Ovary (tissue), 9 donors: Measurements from ENCODE around the gene RNF214. TPM values are rescaled to one million over a fixed set of nuclear protein-coding genes. Genes with fewer than 3 reads are reported as not detected.
"Not testable (repeated sequence)": the region's sequence is repeated elsewhere in the genome, so short reads cannot be mapped to it uniquely, and the experiment has no call there.

Source experiments
- DNase-seq, 5 donors: peaks; one replicate each; pipeline ENCODE4 v3.0.0-alpha.2; 2019 to 2020
- H3K27ac ChIP-seq, 2 donors: fragments of 200-600 bp; one replicate each; pipeline versions ENCODE4 v1.5.1 to v1.8.0; 2019 to 2022
- H3K27me3 ChIP-seq: fragments of 200-600 bp; one replicate; pipeline ENCODE4 v1.8.0; 2022
- H3K36me3 ChIP-seq: fragments of 200-600 bp; sonication (generic); one replicate; pipeline ENCODE4 v1.5.1; 2019
- H3K4me1 ChIP-seq: one replicate; pipeline ENCODE4 v1.8.1; 2013; ENCODE audit warnings: mild to moderate bottlenecking, moderate library complexity; ENCODE audit not compliant: insufficient read depth
- H3K4me3 ChIP-seq: fragments of 200-600 bp; sonication (generic); one replicate; pipeline ENCODE4 v1.5.1; 2017
- H3K9me3 ChIP-seq, 2 donors: fragments of 200-600 bp in 1 of 2; sonication (generic) in 1 of 2; one replicate each; pipeline versions ENCODE4 v1.5.1 to v1.8.1; 2013 to 2019; ENCODE audit warnings: mild to moderate bottlenecking in 1 of 2, moderate library complexity in 1 of 2
- CTCF ChIP-seq, 3 donors: fragments of 450-650 bp in 2 of 3; fragments of 200-600 bp in 1 of 3; IDR thresholded peaks; one replicate each; pipeline versions ENCODE4 v1.5.1 to v1.8.0; 2016 to 2022; ENCODE audit warnings: antibody characterized with exemption in 3 of 3, mild to moderate bottlenecking in 1 of 3
- EP300 ChIP-seq: sonication (generic); formaldehyde crosslinking; IDR thresholded peaks from one replicate; pipeline ENCODE4 v1.6.1; 2017; ENCODE audit warnings: antibody characterized with exemption
- POLR2A ChIP-seq: fragments of 450-650 bp; IDR thresholded peaks from one replicate; pipeline ENCODE4 v1.6.1; 2017; ENCODE audit warnings: antibody characterized with exemption, mild to moderate bottlenecking, moderate library complexity
- WGBS, 3 donors: extraction: QIAGEN DNeasy Blood & Tissue Kit in 1 of 3; methylation state at CpG; one replicate each; pipeline versions ENCODE4 v1.1.5 to v1.1.7; 2013 to 2017; 5-methylcytosine and 5-hydroxymethylcytosine counted together
- intact Hi-C, 4 donors: fragments of 100-400 bp; cut with DNase I; formaldehyde crosslinking; loops; one replicate each; pipeline versions ENCODE4 v1.11.0 to v1.15.1; 2022 to 2023
- polyA plus RNA-seq, 2 donors: library from polyadenylated mRNA; stranded (reverse); fragments of 200-250 nt in 1 of 2; fragments of 350-450 nt in 1 of 2; fragmentation: Illumina TruSeq in 1 of 2; extraction: RNeasy Lipid Tissue Mini Kit (QIAGEN cat#74804) in 1 of 2; gene quantifications; one replicate each; pipeline ENCODE4 v1.2.3, GENCODE V29; 2013 to 2014
- total RNA-seq, 7 donors: library from RNA; depleted of rRNA in 2 of 7; stranded (reverse); fragments of >200 nt in 2 of 7; fragmentation: NEBNext Ultra II Directional in 3 of 7; extraction: Animal tissue kit (Norgen Biotek cat#: 25700) in 3 of 7; gene quantifications; one replicate each; pipeline versions ENCODE4 v1.1.0 to v1.2.4, GENCODE V29; 2016 to 2023
- donor health status: DM: no; HTN: no; CAD: no; lungs with moderate emphysema.
- donor health status: DM: no; HTN: no; CAD: no.
- donor health status: Bipolar disorder and iron deficiency.
- donor health status: DM: yes; HTN: yes; CAD: no.
- donor health status: DM: no; HTN: no; CAD: no.
- donor health status: DM: yes; HTN: yes; CAD: no.

The RNF214 gene
- total and polyA plus RNA-seq, 9 donors = 9.7 to 40.9 (median 27.3) TPM

DNA sequence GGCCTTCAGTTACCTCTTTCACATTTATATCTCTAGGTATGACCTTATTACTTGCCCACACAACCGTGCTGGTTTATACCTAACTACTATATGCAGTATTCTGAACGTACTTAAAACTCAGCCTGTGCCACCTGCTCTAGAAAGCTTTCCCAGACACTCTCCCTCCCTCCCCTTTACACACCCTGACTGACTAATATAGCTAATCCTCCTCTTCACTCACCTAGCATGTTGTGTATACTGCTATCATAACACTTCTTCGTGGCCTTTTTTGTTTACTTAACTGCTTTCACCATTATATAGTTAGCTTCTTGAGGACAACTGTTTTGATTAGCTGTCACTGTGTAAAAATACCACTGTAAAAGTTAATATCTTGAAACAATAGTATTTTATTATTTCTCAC is 23.5 kb downstream of the RNF214 start:
- Histone ChIP-seq H3K4me3 (no peak overlapping the region), H3K9me3 (no peaks in the 10 kb centered on the region), H3K4me1 (no peaks in the 10 kb centered on the region), H3K36me3 (no peaks in the 10 kb centered on the region), H3K27me3 (no peaks in the 10 kb centered on the region), H3K27ac (no peak overlapping the region)
- TF ChIP-seq EP300 (no peak), CTCF (IDR thresholded peaks at IDR 0.05) (no peak), POLR2A (no peak)
- no peak for DNase-seq
- 77 to 85% (median 85%) methylated on average over 3 of the region's 3 CpGs for WGBS, 3 donors
- intact Hi-C loops = no loop called here

DNA sequence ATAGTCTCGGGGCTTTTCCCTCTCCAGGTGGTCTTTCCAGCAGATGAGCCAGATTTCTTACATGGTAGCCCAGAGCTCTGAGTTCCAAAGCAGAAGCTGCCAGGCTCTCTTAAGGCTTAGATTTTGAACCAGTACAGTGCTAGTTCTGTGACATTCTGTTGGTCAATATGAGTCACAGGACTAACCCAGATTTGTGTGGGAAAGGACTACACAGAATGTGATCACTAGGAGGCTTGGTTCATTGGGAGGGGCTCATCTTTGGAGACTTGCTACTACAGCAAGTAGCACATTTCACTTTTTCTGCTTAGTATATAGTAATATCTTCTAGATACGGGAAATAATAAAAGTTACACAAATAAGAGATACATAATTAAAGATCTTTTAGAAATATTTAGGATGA is 24.1 kb downstream of the RNF214 start:
- no peaks in the 10 kb centered on the region for H3K36me3 ChIP-seq
- TF ChIP-seq EP300 (no peak), POLR2A (no peak)
- H3K4me3 ChIP-seq = no peak overlapping the region
- no peaks in the 10 kb centered on the region for H3K9me3 ChIP-seq
- no peaks in the 10 kb centered on the region for H3K27me3 ChIP-seq
- intact Hi-C loops = no loop called here
- H3K4me1 ChIP-seq = no peaks in the 10 kb centered on the region
- WGBS, 3 donors = 50 to 71% (median 69%) methylated on average over 2 of the region's 2 CpGs
- no peak overlapping the region for H3K27ac ChIP-seq
- DNase-seq = no peak

- H3K27me3 ChIP-seq = no peaks in the 10 kb centered on the region
- intact Hi-C loops = no loop called here
- no peaks in the 10 kb centered on the region for H3K4me1 ChIP-seq
- no peak for DNase-seq
- TF ChIP-seq CTCF (IDR thresholded peaks at IDR 0.05) (no peak), EP300 (no peak), POLR2A (no peak)
- WGBS, 3 donors = 88 to 94% (median 90%) methylated on average over 2 of the region's 2 CpGs
- no peak overlapping the region for H3K27ac ChIP-seq
- no peaks in the 10 kb centered on the region for H3K36me3 ChIP-seq
- no peak overlapping the region for H3K4me3 ChIP-seq
- H3K9me3 ChIP-seq = no peaks in the 10 kb centered on the region
These were observed 26.1 kb downstream of the RNF214 start for GRCh38 chr11:117258576-117258975.

DNA sequence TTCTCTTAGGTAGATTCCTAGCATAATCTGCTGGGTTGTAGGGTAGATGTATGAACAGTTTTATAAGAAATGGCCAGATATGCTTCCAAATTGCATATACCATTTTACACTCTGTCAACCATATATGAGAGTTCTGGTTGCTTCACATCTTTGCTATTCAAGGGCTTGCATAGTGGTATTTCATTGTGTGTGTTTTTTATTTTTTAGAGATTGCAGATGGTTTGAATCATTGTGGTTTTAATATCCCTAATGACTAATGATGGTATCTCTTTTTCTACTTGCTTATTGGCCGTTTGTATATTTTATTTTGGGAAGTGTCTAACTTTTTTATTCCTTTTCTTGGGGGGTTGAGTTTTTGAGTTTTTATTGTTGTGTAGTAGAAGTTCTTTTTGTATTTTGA is 26.9 kb downstream of the RNF214 start:
- intact Hi-C loops = no loop called here
- Histone ChIP-seq H3K4me3 (no peak overlapping the region), H3K27ac (no peak overlapping the region), H3K9me3 (no peaks in the 10 kb centered on the region), H3K27me3 (no peaks in the 10 kb centered on the region), H3K4me1 (no peaks in the 10 kb centered on the region), H3K36me3 (no peaks in the 10 kb centered on the region)
- no peak for DNase-seq
- 22 to 36% (median 28%) methylated on average over 1 of the region's 1 CpG for WGBS, 3 donors
- TF ChIP-seq POLR2A (no peak), EP300 (no peak), CTCF (IDR thresholded peaks at IDR 0.05) (no peak)

DNA sequence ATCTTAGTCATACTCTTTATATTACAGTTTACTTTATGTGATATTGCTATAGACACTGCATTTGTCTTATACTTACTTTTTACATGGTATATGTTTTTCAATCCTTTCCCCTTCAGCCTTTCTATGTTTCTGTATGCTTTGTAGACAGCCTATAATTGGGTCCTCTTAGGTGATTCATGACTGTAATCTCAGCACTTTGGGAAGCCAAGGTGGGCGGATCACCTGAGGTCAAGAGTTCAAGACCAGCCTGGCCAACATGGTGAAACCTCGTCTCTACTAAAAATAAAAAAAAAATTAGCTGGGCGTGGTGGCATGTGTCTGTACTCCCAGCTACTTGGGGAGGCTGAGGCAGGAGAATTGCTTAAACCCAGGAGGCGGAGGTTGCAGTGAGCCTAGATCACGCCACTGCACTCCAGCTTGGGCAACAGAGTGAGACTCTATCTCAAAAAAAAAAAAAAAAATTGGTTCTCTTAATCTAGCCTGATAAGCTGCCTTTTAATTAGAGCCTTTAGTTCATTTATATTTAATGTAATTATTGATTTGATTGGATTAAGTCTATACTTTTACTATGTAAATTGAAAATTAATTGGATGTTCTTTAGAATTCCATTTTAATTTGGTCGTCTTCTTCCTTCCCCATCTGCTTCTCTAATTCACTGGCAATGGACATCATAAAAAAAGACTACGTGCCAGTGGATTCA is 32.3 kb downstream of the RNF214 start:
- H3K27ac ChIP-seq, H3K36me3 ChIP-seq, H3K9me3 ChIP-seq, H3K4me1 ChIP-seq, DNase-seq, intact Hi-C loops, H3K27me3 ChIP-seq, H3K4me3 ChIP-seq: not testable (repeated sequence)
- WGBS, 3 donors = 93 to 94% (median 93%) methylated on average over 7 of the region's 7 CpGs
